Karpas-422 (cell line): ENCODE measurements around the gene S1PR5. TPM values are rescaled to one million over a fixed set of nuclear protein-coding genes. Genes with fewer than 3 reads are reported as not detected.

Experiments
- DNase-seq: peaks from one replicate; pipeline ENCODE4 v3.0.0-alpha.2; 2015
- H2AFZ ChIP-seq: fragments of 200-600 bp; sonication (generic); 2 replicates; pipeline ENCODE4 v1.6.1; 2014; ENCODE audit warnings: antibody characterized with exemption, low read length, mixed read lengths
- H3K27ac ChIP-seq: fragments of 200-600 bp; sonication (generic); 2 replicates; pipeline ENCODE4 v1.5.1; 2014; ENCODE audit warnings: mild to moderate bottlenecking, low read length, moderate library complexity
- H3K27me3 ChIP-seq: fragments of 200-600 bp; sonication (generic); 2 replicates; pipeline ENCODE4 v1.6.1; 2014; ENCODE audit warnings: low read length, mixed read lengths
- H3K36me3 ChIP-seq: fragments of 200-600 bp; sonication (generic); 2 replicates; pipeline ENCODE4 v1.6.1; 2014; ENCODE audit warnings: low read length, mixed read lengths; ENCODE audit not compliant: insufficient read depth
- H3K4me1 ChIP-seq: fragments of 200-600 bp; sonication (generic); 2 replicates; pipeline ENCODE4 v1.6.1; 2014; ENCODE audit warnings: mild to moderate bottlenecking, low read length, mixed read lengths
- H3K4me2 ChIP-seq: fragments of 200-600 bp; sonication (generic); 2 replicates; pipeline ENCODE4 v1.6.1; 2014; ENCODE audit warnings: low read length, low read depth, mild to moderate bottlenecking; ENCODE audit not compliant: poor library complexity, severe bottlenecking
- H3K4me3 ChIP-seq: fragments of 200-600 bp; sonication (generic); 2 replicates; pipeline ENCODE4 v1.5.1; 2014; ENCODE audit warnings: mild to moderate bottlenecking, antibody characterized with exemption, low read length, mixed read lengths
- H3K79me2 ChIP-seq: fragments of 200-600 bp; sonication (generic); 2 replicates; pipeline ENCODE4 v1.6.1; 2014; ENCODE audit warnings: mild to moderate bottlenecking, low read length, mixed read lengths
- H3K9ac ChIP-seq: fragments of 200-600 bp; sonication (generic); 2 replicates; pipeline ENCODE4 v1.6.0; 2014; ENCODE audit warnings: low read length
- H3K9me2 ChIP-seq: fragments of 200-600 bp; sonication (generic), shearing (Covaris generic); replicated peaks from 2 replicates; pipeline ENCODE4 v1.6.0; 2014; ENCODE audit warnings: mild to moderate bottlenecking, low read length, moderate library complexity; ENCODE audit not compliant: insufficient read depth
- H3K9me3 ChIP-seq: fragments of 300-700, 200-600 bp; sonication (generic); 2 replicates; pipeline ENCODE4 v1.6.1; 2014; ENCODE audit warnings: low read length, mixed read lengths
- H4K20me1 ChIP-seq: fragments of 200-600 bp; sonication (generic); 2 replicates; pipeline ENCODE4 v1.6.1; 2014; ENCODE audit warnings: mild to moderate bottlenecking, antibody characterized with exemption, low read length, low read depth; ENCODE audit not compliant: insufficient read depth
- total RNA-seq: library from RNA; depleted of rRNA; stranded (reverse); fragments of >200 nt; shearing (Covaris generic); gene quantifications from 2 replicates; pipeline ENCODE4 v1.2.3, GENCODE V29; 2014; ENCODE audit warnings: low replicate concordance

The S1PR5 gene
- total RNA-seq, 1 experiment from 2014 or later = not detected

DNA sequence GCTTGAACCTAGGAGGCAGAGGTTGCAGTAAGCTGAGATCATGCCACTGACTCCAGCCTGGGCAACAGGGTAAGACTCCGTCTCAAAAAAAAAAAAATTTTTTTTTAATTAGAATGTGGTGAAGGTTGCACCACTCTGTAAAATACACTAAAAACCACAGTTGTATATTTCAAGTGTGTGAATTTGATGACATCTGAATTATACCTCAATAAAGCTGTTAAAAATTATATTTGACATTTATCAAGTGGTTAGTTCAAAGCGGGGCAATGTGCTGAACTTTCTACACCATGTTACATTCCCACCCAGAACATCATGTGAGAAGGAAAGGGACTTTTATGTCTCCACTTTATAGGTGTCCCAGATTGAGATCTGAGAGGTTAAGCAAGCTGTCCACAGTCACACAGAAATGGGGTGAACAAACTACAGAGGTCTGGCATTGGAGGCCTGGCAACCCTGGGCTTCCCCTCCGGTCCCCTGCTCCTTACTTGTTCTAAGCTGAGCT is 5.9 kb upstream of the S1PR5 start:
- H3K4me1 ChIP-seq = no peaks in the 10 kb centered on the region
- H3K9me2 ChIP-seq = no peaks in the 10 kb centered on the region
- H3K9ac ChIP-seq = no peak overlapping the region
- peak; percentile 38 for DNase-seq
- no peak overlapping the region for H3K4me2 ChIP-seq
- no peaks in the 10 kb centered on the region for H3K9me3 ChIP-seq
- no peak overlapping the region for H2AFZ ChIP-seq
- H3K27ac ChIP-seq = no peak overlapping the region
- no peaks in the 10 kb centered on the region for H3K36me3 ChIP-seq
- no peak overlapping the region for H3K4me3 ChIP-seq
- H3K79me2 ChIP-seq = no peaks in the 10 kb centered on the region
- H4K20me1 ChIP-seq = no peaks in the 10 kb centered on the region
- no peaks in the 10 kb centered on the region for H3K27me3 ChIP-seq

DNA sequence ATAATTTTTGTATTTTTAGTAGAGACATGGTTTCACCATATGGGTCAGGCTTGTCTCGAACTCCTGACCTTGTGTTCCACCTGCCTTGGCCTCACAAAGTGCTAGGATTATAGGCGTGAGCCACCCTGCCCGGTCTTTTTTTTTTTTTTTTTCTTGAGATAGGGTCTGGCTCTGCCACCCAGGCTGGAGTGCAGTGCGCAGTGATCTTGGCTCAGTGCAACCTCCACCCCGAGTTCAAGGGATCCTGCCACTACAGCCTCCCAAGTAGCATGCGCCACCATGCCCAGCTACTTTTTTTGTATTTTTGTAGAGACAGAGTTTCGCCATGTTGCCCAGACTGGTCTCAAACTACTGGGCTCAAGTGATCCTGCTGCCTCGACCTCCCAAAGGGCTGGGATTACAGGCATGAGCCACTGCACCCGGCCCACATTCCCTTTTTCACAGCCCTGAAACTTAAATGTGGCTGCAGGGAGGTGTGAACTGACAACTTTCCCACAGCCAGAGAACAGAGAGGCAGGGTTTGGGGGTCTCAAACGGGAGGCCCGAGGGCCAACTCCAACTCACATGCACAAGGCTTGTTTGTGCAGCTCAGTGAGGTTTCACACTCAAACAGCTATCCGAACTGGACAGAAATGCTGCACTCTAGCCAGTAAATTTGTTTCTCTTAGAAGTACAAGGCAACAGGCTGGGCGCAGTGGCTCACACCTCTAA is 4.4 kb upstream of the S1PR5 start:
- H3K9me2 ChIP-seq = no peaks in the 10 kb centered on the region
- H3K79me2 ChIP-seq = no peaks in the 10 kb centered on the region
- no peaks in the 10 kb centered on the region for H3K9me3 ChIP-seq
- H3K4me2 ChIP-seq = no peak overlapping the region
- H3K36me3 ChIP-seq = no peaks in the 10 kb centered on the region
- no peaks in the 10 kb centered on the region for H3K27me3 ChIP-seq
- no peaks in the 10 kb centered on the region for H3K4me1 ChIP-seq
- peak; percentile 34 for DNase-seq
- H3K9ac ChIP-seq = no peak overlapping the region
- no peak overlapping the region for H3K27ac ChIP-seq
- no peaks in the 10 kb centered on the region for H4K20me1 ChIP-seq
- H3K4me3 ChIP-seq = no peak overlapping the region
- no peak overlapping the region for H2AFZ ChIP-seq

DNA sequence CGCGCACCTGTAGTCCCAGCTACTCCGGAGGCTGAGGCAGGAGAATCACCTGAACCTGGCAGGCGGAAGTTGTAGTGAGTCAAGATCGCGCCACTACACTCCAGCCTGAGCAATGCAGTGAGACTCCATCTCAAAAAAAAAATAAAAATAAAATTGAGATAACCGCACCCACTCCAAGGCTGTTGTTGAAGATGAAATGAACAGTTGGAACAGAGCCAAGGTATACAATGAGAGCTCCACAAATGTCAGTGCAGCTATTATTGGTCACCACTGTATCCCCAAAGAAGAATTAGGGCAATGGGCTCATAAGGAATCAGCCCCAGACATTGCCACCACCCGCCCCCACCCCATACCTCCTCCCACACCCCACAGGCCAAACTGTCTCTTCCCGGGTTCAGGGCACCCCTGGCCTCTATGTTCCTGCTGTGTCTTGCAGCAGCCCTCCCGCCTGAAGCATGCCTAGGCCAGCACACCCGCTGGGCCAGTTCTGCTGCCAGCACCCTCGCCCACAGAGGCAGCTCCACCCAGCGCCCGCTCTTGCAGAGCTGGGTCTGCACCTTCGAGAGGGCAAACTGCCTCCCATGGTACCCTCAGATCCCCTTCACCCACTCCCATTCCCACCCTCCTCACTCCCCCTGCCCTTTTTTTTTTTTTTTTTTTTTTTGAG is 3.5 kb upstream of the S1PR5 start:
- Histone ChIP-seq H3K4me3 (no peak overlapping the region), H3K9me2 (no peaks in the 10 kb centered on the region), H3K4me1 (no peaks in the 10 kb centered on the region), H4K20me1 (no peaks in the 10 kb centered on the region), H2AFZ (no peak overlapping the region), H3K79me2 (no peaks in the 10 kb centered on the region), H3K9me3 (no peaks in the 10 kb centered on the region), H3K9ac (no peak overlapping the region), H3K27me3 (no peaks in the 10 kb centered on the region), H3K4me2 (no peak overlapping the region), H3K27ac (no peak overlapping the region), H3K36me3 (no peaks in the 10 kb centered on the region)
- peak; percentile 39 for DNase-seq

DNA sequence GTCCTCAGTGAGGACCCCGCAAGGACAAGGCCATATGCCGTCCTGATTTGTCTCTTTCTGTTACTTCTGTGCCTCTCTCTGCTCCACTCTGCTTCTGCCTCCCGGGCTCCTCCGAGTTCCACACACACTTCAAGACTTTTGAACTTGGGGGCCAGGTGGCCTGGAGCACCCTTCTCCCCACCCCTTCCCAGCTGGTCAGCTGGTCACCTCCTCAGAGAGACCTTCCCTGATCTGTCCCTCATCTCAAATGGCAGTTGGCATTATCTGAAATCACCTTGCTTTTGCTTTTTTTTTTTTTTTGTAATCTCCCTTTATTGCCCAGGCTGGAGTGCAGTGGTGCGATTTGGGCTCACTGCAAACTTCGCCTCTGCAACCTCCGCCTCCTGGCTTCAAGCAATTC is 2.2 kb upstream of the S1PR5 start:
- Histone ChIP-seq H3K9me3 (no peaks in the 10 kb centered on the region), H3K27ac (no peak overlapping the region), H3K4me1 (no peaks in the 10 kb centered on the region), H3K79me2 (no peaks in the 10 kb centered on the region), H3K9ac (no peak overlapping the region), H2AFZ (no peak overlapping the region), H3K36me3 (no peaks in the 10 kb centered on the region), H3K4me2 (no peak overlapping the region), H4K20me1 (no peaks in the 10 kb centered on the region), H3K27me3 (no peaks in the 10 kb centered on the region), H3K4me3 (no peak overlapping the region), H3K9me2 (no peaks in the 10 kb centered on the region)
- DNase-seq = peak; percentile 19

DNA sequence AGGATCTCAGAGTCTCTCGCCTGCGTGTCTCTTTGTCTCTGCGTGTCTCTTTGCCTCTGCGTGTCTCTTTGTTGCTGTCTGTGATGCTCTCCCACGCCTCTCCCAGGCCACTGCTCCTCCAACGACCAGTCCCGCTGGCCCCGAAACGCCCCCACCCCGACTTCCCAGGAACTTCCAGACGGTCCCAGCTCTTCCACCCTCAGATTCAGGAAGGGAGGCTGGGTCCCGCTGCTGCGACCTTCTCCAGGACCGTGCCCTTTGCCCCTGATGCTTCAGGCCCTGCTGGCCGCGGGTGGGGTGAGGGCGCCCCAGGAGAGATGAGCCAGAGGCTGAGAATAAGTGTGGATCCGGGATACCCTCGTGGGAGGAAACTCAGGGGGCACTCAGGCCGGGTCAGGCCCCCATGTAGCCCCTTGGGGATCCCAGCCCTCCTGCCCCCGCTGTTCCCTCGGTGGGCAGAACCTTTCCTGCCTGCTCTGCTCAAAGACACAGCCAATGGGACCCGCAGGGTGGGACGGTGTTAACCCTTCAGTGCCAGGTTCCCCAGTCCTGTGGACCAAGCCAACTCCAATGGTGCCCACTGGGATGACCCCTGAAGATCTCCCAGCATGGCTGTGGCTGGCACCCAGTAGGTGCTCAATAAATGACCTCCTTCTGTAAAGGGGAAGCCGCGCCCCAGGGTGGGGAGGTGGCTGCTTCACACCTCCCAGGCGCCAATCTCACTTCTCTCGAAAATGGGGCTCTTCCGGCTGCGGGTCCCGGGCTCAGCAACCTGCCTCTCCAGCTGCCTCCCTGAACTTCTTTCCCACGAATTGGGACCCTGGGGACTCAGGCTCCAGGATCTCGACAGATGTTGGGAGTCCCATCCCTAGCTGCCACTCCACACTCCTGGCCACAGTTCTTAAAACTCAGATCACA is 1.5 kb upstream of the S1PR5 start:
- Histone ChIP-seq H3K27me3 (no peaks in the 10 kb centered on the region), H3K4me3 (no peak overlapping the region), H3K4me1 (no peaks in the 10 kb centered on the region), H4K20me1 (no peaks in the 10 kb centered on the region), H3K36me3 (no peaks in the 10 kb centered on the region), H2AFZ (no peak overlapping the region), H3K4me2 (no peak overlapping the region), H3K9me3 (no peaks in the 10 kb centered on the region), H3K9ac (no peak overlapping the region), H3K9me2 (no peaks in the 10 kb centered on the region), H3K27ac (no peak overlapping the region), H3K79me2 (no peaks in the 10 kb centered on the region)
- peak; percentile 29 for DNase-seq

DNA sequence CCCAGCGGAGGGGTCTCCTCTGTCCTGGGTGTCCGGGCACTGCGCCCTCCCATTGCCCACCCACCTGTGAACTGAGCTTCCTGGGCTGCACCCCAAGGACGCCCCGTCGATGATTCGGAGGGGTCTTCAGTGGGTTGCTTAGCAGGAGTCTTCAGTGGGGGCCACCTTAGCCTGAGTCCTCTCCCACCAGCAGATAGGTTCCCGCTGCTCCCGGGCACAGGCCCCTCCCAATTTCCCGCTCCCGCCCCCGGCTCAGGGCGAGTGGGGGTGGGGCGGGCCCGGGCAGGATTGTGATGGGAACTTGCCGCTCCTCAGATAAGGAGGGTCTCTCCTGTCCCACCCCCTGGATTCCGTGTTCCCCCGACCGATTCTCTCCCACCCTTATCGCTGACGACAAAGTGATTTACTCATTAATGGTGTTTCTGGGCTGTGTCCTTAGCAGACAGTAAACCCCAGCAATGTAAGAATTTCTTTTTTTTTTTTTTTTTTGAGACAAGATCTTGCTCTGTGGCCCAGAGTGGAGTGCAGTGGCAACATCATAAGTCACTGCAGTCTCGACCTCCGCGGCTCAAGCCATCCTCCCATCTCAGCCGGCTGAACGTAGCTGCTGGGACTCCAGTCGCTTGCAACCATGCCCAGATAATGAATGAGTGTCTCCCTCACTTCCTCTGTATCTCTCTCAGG is 655 bp upstream of the S1PR5 start:
- Histone ChIP-seq H3K27ac (no peak overlapping the region), H3K4me2 (no peak overlapping the region), H3K4me1 (no peaks in the 10 kb centered on the region), H3K36me3 (no peaks in the 10 kb centered on the region), H3K9ac (no peak overlapping the region), H3K4me3 (no peak overlapping the region), H3K9me2 (no peaks in the 10 kb centered on the region), H3K9me3 (no peaks in the 10 kb centered on the region), H3K27me3 (no peaks in the 10 kb centered on the region), H3K79me2 (no peaks in the 10 kb centered on the region), H2AFZ (no peak overlapping the region), H4K20me1 (no peaks in the 10 kb centered on the region)
- DNase-seq = peak; percentile 47

DNA sequence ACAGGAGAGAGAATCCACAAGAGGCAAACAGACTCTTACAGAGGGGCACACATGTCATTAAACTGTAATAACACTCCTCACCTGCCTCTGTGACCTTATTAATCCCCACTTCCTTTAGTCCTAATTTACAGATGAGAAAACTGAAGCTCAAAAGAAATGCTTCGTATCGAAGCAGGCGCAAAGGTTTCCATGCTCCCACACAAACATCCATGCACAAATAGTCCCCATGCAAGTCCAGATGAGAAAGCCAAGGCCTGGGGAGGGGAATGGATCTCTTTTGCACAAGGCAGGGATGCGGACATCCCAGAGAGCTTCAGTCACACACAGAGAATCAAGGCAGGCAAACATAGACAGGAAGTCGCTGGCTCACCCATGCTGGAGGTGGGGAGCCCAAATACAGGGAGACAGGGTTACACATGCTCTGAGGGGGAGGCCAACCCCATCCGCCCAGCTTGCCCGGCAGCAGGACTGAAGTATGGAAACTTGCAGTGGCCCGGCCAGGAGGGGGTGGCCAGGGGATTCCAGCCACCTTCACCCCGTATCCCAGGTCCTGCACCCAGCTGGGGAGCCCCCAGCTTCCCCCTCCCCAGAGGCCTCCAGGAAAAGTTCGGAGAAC is 468 bp downstream of the S1PR5 start:
- Histone ChIP-seq H3K9me3 (no peaks in the 10 kb centered on the region), H3K27ac (no peak overlapping the region), H3K4me3 (no peak overlapping the region), H2AFZ (no peak overlapping the region), H3K36me3 (no peaks in the 10 kb centered on the region), H4K20me1 (no peaks in the 10 kb centered on the region), H3K79me2 (no peaks in the 10 kb centered on the region), H3K4me2 (no peak overlapping the region), H3K4me1 (no peaks in the 10 kb centered on the region), H3K9me2 (no peaks in the 10 kb centered on the region), H3K27me3 (no peaks in the 10 kb centered on the region), H3K9ac (no peak overlapping the region)
- peak; percentile 27 for DNase-seq
